NCI-H1105 (cell line): ENCODE results near the gene PPP2R2C.

Experiments used
- DNase-seq: peaks from one replicate; lab custom pipeline; 2025; lab: John Stamatoyannopoulos, UW

Gene PPP2R2C

DNA sequence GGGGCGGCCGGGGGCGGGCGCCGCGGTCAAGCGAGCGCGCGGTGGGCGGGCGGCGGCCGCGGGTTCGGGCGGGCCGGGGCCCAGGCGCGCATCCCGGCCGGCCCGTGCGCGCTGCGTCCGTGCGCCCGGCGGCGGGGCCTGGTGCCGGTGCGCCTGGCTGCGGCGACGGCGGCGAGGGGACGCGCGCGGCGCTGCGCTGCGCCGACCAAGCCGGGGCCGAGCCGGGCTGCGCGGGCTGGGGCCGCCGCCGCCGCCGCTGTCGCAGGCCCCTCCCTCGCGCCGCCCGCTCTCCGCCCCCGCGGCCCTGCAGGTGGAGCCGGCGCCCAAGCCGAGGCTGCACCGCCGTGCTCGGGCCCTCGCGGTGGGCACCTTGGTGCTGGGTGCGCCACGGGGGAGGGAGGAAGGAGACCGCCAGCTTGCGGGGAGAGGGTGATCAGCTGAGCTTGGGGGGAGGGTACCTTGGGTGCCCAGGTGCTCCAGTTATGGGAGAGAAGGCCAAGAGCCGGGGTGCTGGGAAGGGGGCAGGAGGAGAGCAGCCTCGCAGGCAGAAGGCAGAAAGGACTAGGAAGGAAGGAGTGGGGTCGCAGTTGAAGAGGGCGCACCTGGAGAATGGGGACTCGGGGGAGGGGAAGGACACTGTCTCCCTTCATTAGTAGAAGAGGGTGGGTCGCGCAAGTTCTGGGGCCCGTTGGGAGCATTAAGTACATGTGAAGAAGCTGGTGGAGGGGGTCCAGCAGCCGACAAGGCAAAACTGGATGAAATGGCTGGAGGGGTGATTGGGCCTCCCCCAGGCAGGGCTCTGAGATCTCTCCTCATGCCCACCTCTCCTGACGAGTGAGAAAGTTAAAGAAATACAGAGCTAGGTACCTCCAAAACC, at the start of gene PPP2R2C:
Gene PPP2R2C (minus strand): TSS at position 228 of the 877 bp plus-strand sequence. CDS start 385 bp downstream, outside the sequence.
- no peak for DNase-seq

- no peak for DNase-seq
Observed at GRCh38 chr4:6520978-6521377, 48.6 kb upstream of the PPP2R2C start.

- DNase-seq: no peak
Observed at GRCh38 chr4:6520051-6520636, 47.7 kb upstream of the PPP2R2C start.

- no peak for DNase-seq
Observed at GRCh38 chr4:6517171-6517570, 44.8 kb upstream of the PPP2R2C start.

GRCh38 chr4:6516762-6517161, 44.3 kb upstream of the PPP2R2C start:
- DNase-seq: no peak

- DNase-seq: no peak
Observed at GRCh38 chr4:6516281-6516680, 43.9 kb upstream of the PPP2R2C start.

GRCh38 chr4:6513678-6514077, 41.3 kb upstream of the PPP2R2C start:
- DNase-seq: no peak

- no peak for DNase-seq
Observed at GRCh38 chr4:6509587-6509986, 37.2 kb upstream of the PPP2R2C start.

GRCh38 chr4:6507345-6507744, 34.9 kb upstream of the PPP2R2C start:
- DNase-seq: no peak

- no peak for DNase-seq
Observed at GRCh38 chr4:6506616-6507140, 34.3 kb upstream of the PPP2R2C start.

- DNase-seq: no peak
Observed at GRCh38 chr4:6504900-6505496, 32.6 kb upstream of the PPP2R2C start.

DNA sequence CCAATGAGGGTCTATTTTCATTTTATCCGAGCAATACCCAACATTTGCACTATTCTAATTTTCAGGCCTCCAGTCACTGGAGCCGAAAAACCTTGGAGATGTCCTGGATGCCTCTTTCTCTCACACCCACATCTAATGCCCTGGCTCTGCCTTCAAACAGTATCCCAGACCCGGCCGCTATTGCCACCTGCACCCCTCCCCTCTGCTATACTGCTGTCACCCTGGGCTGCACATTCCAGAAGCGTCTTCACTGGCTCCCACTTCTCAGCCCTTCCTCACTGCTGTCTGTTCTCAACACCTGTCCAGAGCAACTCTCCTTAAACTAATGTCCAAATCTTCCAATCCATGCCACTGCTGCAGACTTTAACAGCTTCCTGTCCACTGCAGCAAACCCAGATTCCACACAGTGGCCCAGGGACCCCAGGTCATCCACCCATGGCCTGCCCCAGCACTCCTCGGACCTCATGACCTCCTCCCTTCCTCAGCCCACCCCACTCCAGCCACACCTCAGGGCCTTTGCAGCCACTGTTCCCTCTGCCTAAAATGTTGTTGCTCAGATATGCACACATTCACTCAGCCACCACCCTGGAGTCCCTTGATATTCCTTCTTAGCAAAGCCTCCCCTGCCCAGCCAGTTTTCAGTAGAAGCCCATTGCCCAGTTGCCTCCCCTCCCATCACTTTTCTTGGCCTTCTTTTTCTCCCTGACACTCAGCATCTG, 30.5 kb upstream of the PPP2R2C start:
- no peak for DNase-seq

GRCh38 chr4:6502147-6502546, 29.7 kb upstream of the PPP2R2C start:
- DNase-seq: no peak

DNA sequence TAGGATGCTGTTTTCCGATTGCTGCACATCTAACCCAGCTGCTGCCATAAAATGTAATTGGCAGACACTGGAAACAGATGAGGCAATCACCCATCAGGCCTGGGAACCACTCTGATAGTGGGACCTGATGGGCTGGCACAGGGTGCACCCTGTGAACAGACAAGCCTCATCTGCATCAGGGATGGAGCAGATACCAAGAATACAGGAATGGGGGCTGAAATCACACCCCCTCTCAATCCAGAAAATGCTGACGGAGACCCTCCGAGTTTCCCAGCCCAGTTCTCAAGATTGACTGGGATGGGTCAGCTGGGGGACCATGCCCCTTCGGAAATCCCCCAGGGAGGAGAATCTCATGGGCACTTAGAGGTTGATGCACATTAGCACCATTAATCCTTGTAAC, 28.8 kb upstream of the PPP2R2C start:
- DNase-seq: no peak

DNA sequence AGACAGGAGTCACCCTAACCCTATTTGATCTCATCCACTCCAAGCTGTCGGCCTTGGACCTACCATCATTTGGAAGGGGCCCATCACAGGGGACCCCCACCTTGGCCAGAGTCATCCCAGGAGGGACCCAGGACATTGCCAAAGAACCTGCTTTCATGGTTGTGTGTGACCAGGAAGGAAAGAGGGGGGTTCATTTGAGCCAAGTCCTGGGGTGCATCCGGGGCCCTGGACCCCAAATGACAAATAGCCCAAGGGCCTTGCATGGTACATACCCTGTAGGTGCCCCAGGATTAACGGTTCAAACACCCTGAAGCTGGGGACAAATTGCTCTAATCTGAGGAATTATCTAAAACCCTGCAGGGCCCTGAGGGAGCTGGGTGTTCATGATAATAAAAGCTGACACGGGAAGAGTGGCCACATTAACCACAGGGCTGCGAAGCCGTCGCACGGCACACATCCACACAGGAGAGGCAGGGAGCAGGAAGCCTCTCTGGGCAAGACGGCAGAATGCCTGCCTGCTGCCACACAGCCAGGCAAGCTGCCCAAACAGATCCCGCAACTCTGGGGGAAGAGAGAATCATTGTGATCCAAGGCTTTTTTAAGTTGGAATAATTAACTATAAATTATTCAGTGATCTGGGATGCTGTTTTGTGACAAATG, 28.2 kb upstream of the PPP2R2C start:
- no peak for DNase-seq

DNA sequence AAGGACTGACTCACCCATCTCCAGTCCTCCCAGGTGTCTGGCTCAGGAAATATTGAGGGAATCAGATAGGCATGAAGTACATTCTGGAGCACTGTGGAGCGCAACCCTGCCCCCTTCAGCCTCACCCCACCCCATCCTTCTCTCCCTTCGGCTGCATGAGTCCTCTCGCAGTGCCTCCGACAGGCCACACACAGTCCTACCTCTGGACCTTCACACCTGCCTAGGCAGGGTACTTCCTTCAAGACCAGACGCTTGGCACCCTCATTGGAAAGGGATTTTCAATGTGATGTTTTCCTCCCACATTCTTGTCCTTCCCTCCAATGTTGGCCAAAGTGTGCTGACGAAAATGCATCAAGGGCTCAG, 26.8 kb upstream of the PPP2R2C start:
- DNase-seq: no peak

- no peak for DNase-seq
Observed at GRCh38 chr4:6498511-6499237, 26.3 kb upstream of the PPP2R2C start.

DNA sequence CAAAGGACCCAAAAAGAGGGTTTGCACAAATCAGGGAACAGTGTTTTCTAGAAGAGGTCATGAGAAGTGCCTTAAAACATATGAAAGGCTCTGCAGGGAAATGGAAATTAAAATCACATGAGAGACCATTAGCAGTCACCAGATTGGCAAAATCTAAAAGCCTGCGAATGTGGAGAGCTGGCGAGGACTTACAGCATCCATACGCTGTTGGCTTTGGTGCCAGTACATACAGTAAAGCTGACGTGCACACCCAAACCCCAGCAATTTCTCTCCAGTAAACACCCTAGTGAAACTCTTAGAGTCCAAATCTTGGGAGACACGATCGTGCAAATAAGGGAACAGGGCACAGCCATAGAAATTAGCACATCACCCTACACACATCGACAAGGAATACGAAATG, 25.4 kb upstream of the PPP2R2C start:
- DNase-seq: no peak

- DNase-seq: no peak
Observed at GRCh38 chr4:6495736-6496135, 23.3 kb upstream of the PPP2R2C start.

GRCh38 chr4:6495296-6495590, 22.8 kb upstream of the PPP2R2C start:
- no peak for DNase-seq
